H9 (cell line): ENCODE results near the gene PDS5A. TPM values are rescaled to one million over a fixed set of nuclear protein-coding genes. Genes with fewer than 3 reads are reported as not detected.

ENCODE experiments used
- DNase-seq: peaks from one replicate; pipeline ENCODE4 v3.0.0-alpha.2; 2017
- H2AFZ ChIP-seq: one replicate; pipeline ENCODE4 v1.6.1; 2013; ENCODE audit warnings: mild to moderate bottlenecking, low read length, control low read depth, moderate library complexity
- H2AK5ac ChIP-seq: 2 replicates; pipeline ENCODE4 v1.6.1; 2013; ENCODE audit warnings: low read length, control low read depth, mixed read lengths; ENCODE audit not compliant: insufficient read length
- H2BK120ac ChIP-seq: one replicate; pipeline ENCODE4 v1.6.1; 2013; ENCODE audit warnings: low read depth, mild to moderate bottlenecking, low read length, control low read depth, inconsistent platforms; ENCODE audit not compliant: poor library complexity, severe bottlenecking
- H2BK12ac ChIP-seq: 2 replicates; pipeline ENCODE4 v1.6.1; 2013; ENCODE audit warnings: low read length, control low read depth, mixed read lengths, low read depth; ENCODE audit not compliant: insufficient read length
- H2BK15ac ChIP-seq: 2 replicates; pipeline ENCODE4 v1.6.1; 2013; ENCODE audit warnings: low read depth, low read length, control low read depth
- H2BK20ac ChIP-seq: one replicate; pipeline ENCODE4 v1.6.1; 2013; ENCODE audit warnings: low read depth, mild to moderate bottlenecking, low read length, control low read depth, inconsistent platforms; ENCODE audit not compliant: poor library complexity, severe bottlenecking
- H2BK5ac ChIP-seq: 2 replicates; pipeline ENCODE4 v1.6.1; 2013; ENCODE audit warnings: low read length, control low read depth, mixed read lengths; ENCODE audit not compliant: insufficient read length
- H3K14ac ChIP-seq: 2 replicates; pipeline ENCODE4 v1.6.1; 2013; ENCODE audit warnings: low read length, control low read depth; ENCODE audit not compliant: insufficient read depth
- H3K18ac ChIP-seq: 2 replicates; pipeline ENCODE4 v1.6.1; 2013; ENCODE audit warnings: low read depth, mild to moderate bottlenecking, mixed read lengths, low read length, control low read depth; ENCODE audit not compliant: insufficient read length
- H3K23ac ChIP-seq: 2 replicates; pipeline ENCODE4 v1.6.1; 2013; ENCODE audit warnings: low read length, control low read depth, mixed read lengths, low read depth; ENCODE audit not compliant: insufficient read length
- H3K23me2 ChIP-seq: 2 replicates; pipeline ENCODE4 v1.6.1; 2013; ENCODE audit warnings: low read depth, mild to moderate bottlenecking, mixed read lengths, low read length, control low read depth; ENCODE audit not compliant: insufficient read length, poor library complexity, severe bottlenecking
- H3K27ac ChIP-seq: 2 replicates; pipeline ENCODE4 v1.5.1; 2013; ENCODE audit warnings: low read length, control low read depth, mixed read lengths, low read depth; ENCODE audit not compliant: insufficient read length
- H3K27me3 ChIP-seq: 2 replicates; pipeline ENCODE4 v1.6.1; 2013; ENCODE audit warnings: low read length, control low read depth, inconsistent platforms; ENCODE audit not compliant: insufficient read depth
- H3K4ac ChIP-seq: 2 replicates; pipeline ENCODE4 v1.6.1; 2013; ENCODE audit warnings: low read depth, mild to moderate bottlenecking, control low read depth, inconsistent platforms, low read length, moderate library complexity
- H3K4me1 ChIP-seq: 2 replicates; pipeline ENCODE4 v1.6.1; 2013; ENCODE audit warnings: low read length, control low read depth, inconsistent platforms; ENCODE audit not compliant: insufficient read depth
- H3K4me2 ChIP-seq: 2 replicates; pipeline ENCODE4 v1.6.1; 2013; ENCODE audit warnings: low read length, control low read depth, mixed read lengths; ENCODE audit not compliant: insufficient read length, insufficient read depth
- H3K56ac ChIP-seq: 2 replicates; pipeline ENCODE4 v1.6.1; 2013; ENCODE audit warnings: low read depth, mild to moderate bottlenecking, mixed read lengths, low read length, control low read depth; ENCODE audit not compliant: insufficient read length
- H3K79me1 ChIP-seq: 2 replicates; pipeline ENCODE4 v1.6.1; 2013; ENCODE audit warnings: low read depth, mild to moderate bottlenecking, moderate library complexity, low read length, control low read depth, inconsistent platforms; ENCODE audit not compliant: insufficient read depth, poor library complexity, severe bottlenecking
- H3K79me2 ChIP-seq: 2 replicates; pipeline ENCODE4 v1.6.1; 2013; ENCODE audit warnings: low read length, control low read depth, inconsistent platforms; ENCODE audit not compliant: insufficient read depth
- H3K9ac ChIP-seq: 2 replicates; pipeline ENCODE4 v1.6.1; 2013; ENCODE audit warnings: low read length, control low read depth, mixed read lengths; ENCODE audit not compliant: insufficient read length; ENCODE audit errors: extremely low read depth
- H3K9me3 ChIP-seq: one replicate; pipeline ENCODE4 v1.6.1; 2013; ENCODE audit warnings: low read depth, low read length, inconsistent platforms; ENCODE audit not compliant: control insufficient read depth
- H3T11ph ChIP-seq: one replicate; pipeline ENCODE4 v1.6.1; 2013; ENCODE audit warnings: mild to moderate bottlenecking, low read length, control low read depth, inconsistent platforms
- H4K20me1 ChIP-seq: one replicate; pipeline ENCODE4 v1.6.1; 2013; ENCODE audit not compliant: control insufficient read depth, insufficient read length, insufficient read depth
- H4K5ac ChIP-seq: 2 replicates; pipeline ENCODE4 v1.6.1; 2013; ENCODE audit warnings: low read depth, mild to moderate bottlenecking, mixed read lengths, low read length, control low read depth; ENCODE audit not compliant: insufficient read length
- H4K8ac ChIP-seq: replicated peaks from 2 replicates; pipeline ENCODE4 v1.6.1; 2013; ENCODE audit warnings: low read length, control low read depth, mixed read lengths, low read depth; ENCODE audit not compliant: insufficient read length
- H4K91ac ChIP-seq: 2 replicates; pipeline ENCODE4 v1.6.1; 2013; ENCODE audit warnings: low read depth, mild to moderate bottlenecking, moderate library complexity, mixed read lengths, low read length, control low read depth; ENCODE audit not compliant: insufficient read length
- H3K27ac Mint-ChIP-seq, 3 experiments: 2 replicates in 2 of 3; 3 replicates in 1 of 3; pipeline ENCODE4 v1.8.0; 2020 to 2021; ENCODE audit warnings: mixed read lengths in 3 of 3, mild to moderate bottlenecking in 1 of 3, moderate library complexity in 1 of 3
- H3K27me3 Mint-ChIP-seq: 2 replicates; pipeline ENCODE4 v1.8.0; 2021; ENCODE audit warnings: low read depth, mild to moderate bottlenecking, moderate library complexity, mixed read lengths
- H3K36me3 Mint-ChIP-seq, 3 experiments: 2 replicates in 2 of 3; 3 replicates in 1 of 3; pipeline ENCODE4 v1.8.0; 2020 to 2021; ENCODE audit warnings: low read depth in 3 of 3, mixed read lengths in 3 of 3; ENCODE audit not compliant: insufficient read depth in 1 of 3
- H3K4me1 Mint-ChIP-seq, 2 experiments: 2 replicates each; pipeline ENCODE4 v1.8.0; 2020; ENCODE audit warnings: mixed read lengths in 2 of 2
- H3K4me3 Mint-ChIP-seq, 2 experiments: 2 replicates in 1 of 2; 3 replicates in 1 of 2; pipeline ENCODE4 v1.8.0; 2020 to 2021; ENCODE audit warnings: mild to moderate bottlenecking in 2 of 2, mixed read lengths in 2 of 2, moderate library complexity in 1 of 2
- H3K9me3 Mint-ChIP-seq, 2 experiments: 2 replicates in 1 of 2; 3 replicates in 1 of 2; pipeline ENCODE4 v1.8.0; 2020; ENCODE audit warnings: mild to moderate bottlenecking in 2 of 2, mixed read lengths in 2 of 2, moderate library complexity in 1 of 2
- WGBS: extraction: QIAGEN DNeasy Blood & Tissue Kit; methylation state at CpG from one replicate; pipeline ENCODE4 v1.1.7; 2013; ENCODE audit warnings: missing lambda C conversion rate, low lambda C conversion rate, mixed read lengths; ENCODE audit not compliant: insufficient read length; ENCODE audit errors: extremely low coverage; 5-methylcytosine and 5-hydroxymethylcytosine counted together
- total RNA-seq: library from RNA; stranded (reverse); gene quantifications from 2 replicates; pipeline ENCODE4 v1.2.1, GENCODE V29; 2021
- TF ChIP-seq, protein P1 (sequence below): fragments of 200-600 bp; sonication (generic); conservative IDR thresholded peaks from 3 replicates; pipeline ENCODE4 v1.8.0; 2021; ENCODE audit warnings: antibody characterized with exemption, mild to moderate bottlenecking

PDS5A gene
- total RNA-seq, 1 experiment from 2014 or later, result 65.4 TPM

GRCh38 chr4:39893693-39894072 lies 84.0 kb downstream of the PDS5A start:
- DNase-seq, result no peak
- H3K18ac ChIP-seq, result no peak overlapping the region
- H3K56ac ChIP-seq, result no peak overlapping the region
- H2AFZ ChIP-seq, result no peak overlapping the region
- H4K8ac ChIP-seq, result no peak overlapping the region
- H3K9me3 ChIP-seq, result no peaks in the 10 kb centered on the region
- H3K14ac ChIP-seq, result no peak overlapping the region
- H2BK12ac ChIP-seq, result no peak overlapping the region
- no peak overlapping the region for H2BK5ac ChIP-seq
- no peaks in the 10 kb centered on the region for H3K79me2 ChIP-seq
- TF ChIP-seq, protein P1, sequence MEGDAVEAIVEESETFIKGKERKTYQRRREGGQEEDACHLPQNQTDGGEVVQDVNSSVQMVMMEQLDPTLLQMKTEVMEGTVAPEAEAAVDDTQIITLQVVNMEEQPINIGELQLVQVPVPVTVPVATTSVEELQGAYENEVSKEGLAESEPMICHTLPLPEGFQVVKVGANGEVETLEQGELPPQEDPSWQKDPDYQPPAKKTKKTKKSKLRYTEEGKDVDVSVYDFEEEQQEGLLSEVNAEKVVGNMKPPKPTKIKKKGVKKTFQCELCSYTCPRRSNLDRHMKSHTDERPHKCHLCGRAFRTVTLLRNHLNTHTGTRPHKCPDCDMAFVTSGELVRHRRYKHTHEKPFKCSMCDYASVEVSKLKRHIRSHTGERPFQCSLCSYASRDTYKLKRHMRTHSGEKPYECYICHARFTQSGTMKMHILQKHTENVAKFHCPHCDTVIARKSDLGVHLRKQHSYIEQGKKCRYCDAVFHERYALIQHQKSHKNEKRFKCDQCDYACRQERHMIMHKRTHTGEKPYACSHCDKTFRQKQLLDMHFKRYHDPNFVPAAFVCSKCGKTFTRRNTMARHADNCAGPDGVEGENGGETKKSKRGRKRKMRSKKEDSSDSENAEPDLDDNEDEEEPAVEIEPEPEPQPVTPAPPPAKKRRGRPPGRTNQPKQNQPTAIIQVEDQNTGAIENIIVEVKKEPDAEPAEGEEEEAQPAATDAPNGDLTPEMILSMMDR, result no peak
- no peak overlapping the region for H4K91ac ChIP-seq
- no peaks in the 10 kb centered on the region for H3K27me3 ChIP-seq
- H3K23ac ChIP-seq, result no peak overlapping the region
- Mint-ChIP-seq H3K4me3 (no peak overlapping the region), H3K27me3 (no peaks in the 10 kb centered on the region), H3K9me3 (no peaks in the 10 kb centered on the region), H3K27ac (no peak overlapping the region; a peak in 1 of 7 replicates), H3K36me3 (peaks cover 25 to 66% (median 57%) of the 10 kb centered on the region in 3 experiments), H3K4me1 (peaks cover 29 to 30% of the 10 kb centered on the region in 2 experiments)
- no peak overlapping the region for H2BK120ac ChIP-seq
- no peak overlapping the region for H2BK15ac ChIP-seq
- H3K4me2 ChIP-seq, result no peak overlapping the region
- H3K4me1 ChIP-seq, result no peaks in the 10 kb centered on the region
- H2AK5ac ChIP-seq, result no peak overlapping the region
- H3T11ph ChIP-seq, result no peak overlapping the region
- no peak overlapping the region for H3K9ac ChIP-seq
- H4K20me1 ChIP-seq, result no peaks in the 10 kb centered on the region
- H3K4ac ChIP-seq, result no peak overlapping the region
- no peaks in the 10 kb centered on the region for H3K23me2 ChIP-seq
- H3K27ac ChIP-seq, result no peak overlapping the region
- H4K5ac ChIP-seq, result no peak overlapping the region
- no peak overlapping the region for H2BK20ac ChIP-seq
- H3K79me1 ChIP-seq, result no peaks in the 10 kb centered on the region
- WGBS, result no CpG with 5 or more reads among the region's 3 CpGs
